IMR-90 (cell line): ENCODE measurements around the gene GSG1L. TPM values are rescaled to one million over a fixed set of nuclear protein-coding genes. Genes with fewer than 3 reads are reported as not detected.

Experiments
- ATAC-seq: fragments of 200-7000 bp; cut with Tn5 transposase; 2 replicates; pipeline ENCODE4 v1.9.1; 2020; ENCODE audit warnings: low read depth, mild to moderate bottlenecking, moderate library complexity
- BruUV-seq: library from RNA; stranded (reverse); fragments of 400-500 nt; replicated peaks from 2 replicates; lab custom pipeline; 2021; lab: Mats Ljungman, UMichigan
- CTCF ChIA-PET: fragments of 300-600 bp; formaldehyde crosslinking; extraction: SDS; loops from one replicate; lab custom pipeline; 2021; ENCODE audit warnings: antibody characterized with exemption; lab: Yijun Ruan, JAX
- POLR2A ChIA-PET: fragments of 300-600 bp; sonication (Branson Sonifier 250); formaldehyde crosslinking; loops from one replicate; lab custom pipeline; 2022; ENCODE audit warnings: antibody characterized with exemption; ENCODE audit not compliant: unreplicated experiment; lab: Charles Lee
- DNase-seq: peaks from one replicate; pipeline ENCODE4 v3.0.0; 2013
- H2AFZ ChIP-seq: replicated peaks from 2 replicates; pipeline ENCODE3; 2013; ENCODE audit warnings: low read length, mild to moderate bottlenecking; ENCODE audit not compliant: poor library complexity
- H2AK5ac ChIP-seq: 2 replicates; pipeline ENCODE4 v1.6.1; 2013; ENCODE audit warnings: low read depth, low read length, inconsistent platforms
- H2AK9ac ChIP-seq: replicated peaks from 2 replicates; pipeline ENCODE3; 2013; ENCODE audit warnings: mild to moderate bottlenecking, low read depth, low read length, moderate library complexity; ENCODE audit not compliant: poor library complexity
- H2BK120ac ChIP-seq: 2 replicates; pipeline ENCODE4 v1.6.1; 2013; ENCODE audit warnings: low read depth, low read length, inconsistent platforms
- H2BK15ac ChIP-seq: 3 replicates; pipeline ENCODE4 v1.6.1; 2013; ENCODE audit warnings: low read depth, low read length, inconsistent platforms
- H2BK20ac ChIP-seq: 2 replicates; pipeline ENCODE4 v1.6.1; 2013; ENCODE audit warnings: low read depth, mild to moderate bottlenecking, inconsistent platforms, low read length, moderate library complexity
- H2BK5ac ChIP-seq: 2 replicates; pipeline ENCODE4 v1.6.1; 2013; ENCODE audit warnings: mild to moderate bottlenecking, low read depth, low read length, inconsistent platforms; ENCODE audit not compliant: poor library complexity, severe bottlenecking
- H3K14ac ChIP-seq: replicated peaks from 2 replicates; pipeline ENCODE4 v1.6.1; 2013; ENCODE audit warnings: low read depth, low read length, inconsistent platforms
- H3K18ac ChIP-seq: 2 replicates; pipeline ENCODE4 v1.6.1; 2013; ENCODE audit warnings: low read depth, low read length, control low read depth
- H3K23ac ChIP-seq: 2 replicates; pipeline ENCODE4 v1.6.1; 2013; ENCODE audit warnings: low read depth, low read length, inconsistent platforms
- H3K27ac ChIP-seq: 2 replicates; pipeline ENCODE4 v1.5.1; 2013; ENCODE audit warnings: mild to moderate bottlenecking, control low read depth, low read length; ENCODE audit not compliant: insufficient read depth
- H3K27me3 ChIP-seq: 2 replicates; pipeline ENCODE4 v1.6.1; 2013; ENCODE audit warnings: low read length; ENCODE audit not compliant: control insufficient read depth, insufficient read depth
- H3K36me3 ChIP-seq: 2 replicates; pipeline ENCODE4 v1.6.1; 2013; ENCODE audit warnings: low read length, mixed read lengths; ENCODE audit not compliant: control insufficient read depth, insufficient read depth
- H3K4ac ChIP-seq: 2 replicates; pipeline ENCODE4 v1.6.1; 2013; ENCODE audit warnings: low read depth, low read length, inconsistent platforms
- H3K4me1 ChIP-seq: 2 replicates; pipeline ENCODE4 v1.6.1; 2013; ENCODE audit warnings: low read length, mixed read lengths; ENCODE audit not compliant: control insufficient read depth, insufficient read depth
- H3K4me2 ChIP-seq: 2 replicates; pipeline ENCODE4 v1.6.1; 2013; ENCODE audit warnings: low read depth, mild to moderate bottlenecking, control low read depth, low read length, moderate library complexity
- H3K4me3 ChIP-seq: 2 replicates; pipeline ENCODE4 v1.5.1; 2013; ENCODE audit warnings: low read depth, mild to moderate bottlenecking, control low read depth, low read length, moderate library complexity; ENCODE audit not compliant: insufficient read depth
- H3K56ac ChIP-seq: 2 replicates; pipeline ENCODE4 v1.6.1; 2013; ENCODE audit warnings: low read length, inconsistent platforms; ENCODE audit not compliant: insufficient read depth; ENCODE audit errors: extremely low read depth
- H3K79me1 ChIP-seq, 2 experiments: 2 replicates each; pipeline ENCODE4 v1.6.1; 2013; ENCODE audit warnings: low read length in 2 of 2, inconsistent platforms in 1 of 2, low read depth in 1 of 2
- H3K9ac ChIP-seq: 2 replicates; pipeline ENCODE4 v1.6.1; 2013; ENCODE audit warnings: low read depth, low read length, control low read depth
- H3K9me1 ChIP-seq: 2 replicates; pipeline ENCODE4 v1.6.1; 2013; ENCODE audit warnings: low read length, inconsistent platforms; ENCODE audit not compliant: insufficient read depth
- H3K9me3 ChIP-seq: 2 replicates; pipeline ENCODE4 v1.6.1; 2013; ENCODE audit warnings: low read length; ENCODE audit not compliant: control insufficient read depth, insufficient read depth
- H4K20me1 ChIP-seq: 2 replicates; pipeline ENCODE4 v1.6.1; 2013; ENCODE audit warnings: low read length, inconsistent platforms; ENCODE audit not compliant: insufficient read depth
- H4K5ac ChIP-seq: 2 replicates; pipeline ENCODE4 v1.6.1; 2013; ENCODE audit warnings: mild to moderate bottlenecking, low read depth, low read length, control low read depth
- H4K8ac ChIP-seq, 2 experiments: 2 replicates each; pipeline ENCODE4 v1.6.1; 2013; ENCODE audit warnings: low read depth in 2 of 2, low read length in 2 of 2, control low read depth in 1 of 2, inconsistent platforms in 1 of 2
- H4K91ac ChIP-seq: 2 replicates; pipeline ENCODE4 v1.6.1; 2013; ENCODE audit warnings: low read depth, low read length, inconsistent platforms; ENCODE audit not compliant: insufficient read depth
- BHLHE40 ChIP-seq: fragments of 150-350 bp; IDR thresholded peaks from 2 replicates; pipeline ENCODE4 v1.6.1; 2016; ENCODE audit warnings: mild to moderate bottlenecking, low read depth, low read length
- CEBPB ChIP-seq: IDR thresholded peaks from 2 replicates; pipeline ENCODE4 v1.6.1; 2012; ENCODE audit warnings: low read depth, low read length, improper control_type of control experiment
- CHD1 ChIP-seq: IDR thresholded peaks from 2 replicates; pipeline ENCODE4 v1.6.1; 2012; ENCODE audit warnings: low read depth, low read length, improper control_type of control experiment
- CTCF ChIP-seq: conservative IDR thresholded peaks from 2 replicates; pipeline ENCODE4 v1.5.1; 2012; ENCODE audit warnings: mild to moderate bottlenecking, low read depth, low read length, improper control_type of control experiment
- ELK1 ChIP-seq: fragments of 150-350 bp; IDR thresholded peaks from 2 replicates; pipeline ENCODE4 v1.6.1; 2016; ENCODE audit warnings: low read depth, mild to moderate bottlenecking, low read length, moderate library complexity, borderline replicate concordance
- FOS ChIP-seq: fragments of 150-350 bp; IDR thresholded peaks from 2 replicates; pipeline ENCODE4 v1.6.1; 2016; ENCODE audit warnings: low read depth, low read length
- MAFK ChIP-seq: IDR thresholded peaks from 2 replicates; pipeline ENCODE4 v1.6.1; 2012; ENCODE audit warnings: low read depth, low read length, improper control_type of control experiment
- MAZ ChIP-seq: IDR thresholded peaks from 2 replicates; pipeline ENCODE4 v1.6.1; 2012; ENCODE audit warnings: low read depth, mild to moderate bottlenecking, low read length, improper control_type of control experiment, moderate library complexity, borderline replicate concordance
- MXI1 ChIP-seq: IDR thresholded peaks from 2 replicates; pipeline ENCODE4 v1.6.1; 2012; ENCODE audit warnings: low read depth, mild to moderate bottlenecking, low read length, moderate library complexity, borderline replicate concordance
- NFE2L2 ChIP-seq: fragments of 150-350 bp; IDR thresholded peaks from 2 replicates; pipeline ENCODE4 v1.6.1; 2016; ENCODE audit warnings: low read depth, mild to moderate bottlenecking, low read length
- POLR2A ChIP-seq: IDR thresholded peaks from 2 replicates; pipeline ENCODE4 v1.6.1; 2012; ENCODE audit warnings: mild to moderate bottlenecking, low read depth, low read length
- RAD21 ChIP-seq: IDR thresholded peaks from 2 replicates; pipeline ENCODE4 v1.6.1; 2012; ENCODE audit warnings: low read length, improper control_type of control experiment
- RCOR1 ChIP-seq: IDR thresholded peaks from 2 replicates; pipeline ENCODE4 v1.6.1; 2012; ENCODE audit warnings: mild to moderate bottlenecking, low read length, improper control_type of control experiment; ENCODE audit not compliant: insufficient replicate concordance
- RFX5 ChIP-seq: IDR thresholded peaks from 2 replicates; pipeline ENCODE4 v1.8.0; 2012; ENCODE audit warnings: low read depth, mild to moderate bottlenecking, low read length, moderate library complexity
- SMC3 ChIP-seq: fragments of 150-350 bp; IDR thresholded peaks from 2 replicates; pipeline ENCODE4 v1.6.1; 2016; ENCODE audit warnings: low read depth, mild to moderate bottlenecking, antibody characterized with exemption, low read length, moderate library complexity
- USF2 ChIP-seq: fragments of 150-350 bp; IDR thresholded peaks from 2 replicates; pipeline ENCODE4 v1.6.1; 2017; ENCODE audit warnings: mild to moderate bottlenecking, antibody characterized with exemption, low read length, low read depth
- WGBS, 2 experiments: methylation state at CpG; one replicate each; pipeline versions ENCODE4 v1.1.5 to v1.1.7; 2013; ENCODE audit warnings: missing lambda C conversion rate in 2 of 2; ENCODE audit not compliant: insufficient read length in 1 of 2; ENCODE audit errors: extremely low coverage in 2 of 2; 5-methylcytosine and 5-hydroxymethylcytosine counted together
- dilution Hi-C: fragments of 300-500 bp; cut with HindIII; formaldehyde crosslinking; loops from one replicate; pipeline ENCODE4 v1.14.3; 2018; ENCODE audit warnings: low sequenced_read_pairs; ENCODE audit not compliant: unreplicated experiment
- in situ Hi-C: fragments of 300-500 bp; cut with MboI; formaldehyde crosslinking; loops from 3 replicates; pipeline ENCODE4 v1.14.3; 2019; ENCODE audit warnings: low sequenced_read_pairs, inconsistent platforms, mixed read lengths
- intact Hi-C: fragments of 100-400 bp; cut with micrococcal nuclease; formaldehyde crosslinking; loops from 2 replicates; pipeline ENCODE4 v1.10.0; 2022
- polyA plus RNA-seq, 3 experiments: library from polyadenylated mRNA; depleted of rRNA; stranded (reverse); fragments of >200 nt; gene quantifications; 2 replicates each; pipeline ENCODE4 v1.2.3, GENCODE V29; 2012; ENCODE audit warnings: low replicate concordance in 1 of 3
- total RNA-seq: library from RNA; depleted of rRNA; stranded (reverse); fragments of >200 nt; gene quantifications from 2 replicates; pipeline ENCODE4 v1.2.3, GENCODE V29; 2012

Gene GSG1L
- total and polyA plus RNA-seq, 2 of the 4 experiments (the other 2 are of a cell fraction): not detected

GRCh38 chr16:28082624-28083023, 19.1 kb upstream of the GSG1L start:
- no peak overlapping the region for H3K4me2 ChIP-seq
- no peak overlapping the region for H3K18ac ChIP-seq
- WGBS, 2 experiments: 86% methylated on average over 7 of the region's 13 CpGs; no CpG with 5 or more reads in 1 of the 2 experiments
- no peak overlapping the region for H2AK5ac ChIP-seq
- DNase-seq (no peak), ATAC-seq (no peak)
- H3K36me3 ChIP-seq: no peaks in the 10 kb centered on the region
- no peak overlapping the region for H3K27ac ChIP-seq
- no peak overlapping the region for H3K9ac ChIP-seq
- CTCF ChIA-PET: no interaction called here
- no peak overlapping the region for H2BK5ac ChIP-seq
- no peaks in the 10 kb centered on the region for H3K4me1 ChIP-seq
- H2BK120ac ChIP-seq: no peak overlapping the region
- no peak overlapping the region for H3K56ac ChIP-seq
- no peaks in the 10 kb centered on the region for H3K9me3 ChIP-seq
- H3K27me3 ChIP-seq: peaks cover 4% of the 10 kb centered on the region; the same call in 1 of the 2 replicates
- dilution Hi-C loops: no loop called here
- no peak overlapping the region for H3K14ac ChIP-seq
- H4K5ac ChIP-seq: no peak overlapping the region
- no peaks in the 10 kb centered on the region for H3K79me1 ChIP-seq
- intact Hi-C loops: no loop called here
- in situ Hi-C loops: no loop called here
- no peak overlapping the region for H2BK15ac ChIP-seq
- BruUV-seq: no TSS peak
- no peak overlapping the region for H2BK20ac ChIP-seq
- no peak overlapping the region for H2AK9ac ChIP-seq
- no peak overlapping the region for H3K4me3 ChIP-seq
- no peak overlapping the region for H4K8ac ChIP-seq
- POLR2A ChIA-PET: interaction anchor here (0.6 kb wide), 1 partner anchor 127 kb away, joined by 10 read pairs; no protein-coding TSS in a partner anchor
- no peaks in the 10 kb centered on the region; the same call in 1 of the 2 replicates for H4K20me1 ChIP-seq
- no peaks in the 10 kb centered on the region for H3K9me1 ChIP-seq
- H4K91ac ChIP-seq: no peak overlapping the region
- H3K23ac ChIP-seq: no peak overlapping the region
- no peak overlapping the region for H2AFZ ChIP-seq
- TF ChIP-seq MAZ: no peak
- TF ChIP-seq MAFK: no peak
- TF ChIP-seq RAD21: no peak
- TF ChIP-seq NFE2L2: no peak
- no peak for TF ChIP-seq CHD1
- no peak for TF ChIP-seq RCOR1
- TF ChIP-seq FOS: no peak
- TF ChIP-seq ELK1: no peak
- no peak for TF ChIP-seq MXI1
- TF ChIP-seq POLR2A: no peak
- no peak for TF ChIP-seq BHLHE40
- TF ChIP-seq SMC3: no peak
- no peak for TF ChIP-seq CEBPB
- no peak for TF ChIP-seq USF2
- no peak for TF ChIP-seq CTCF
- TF ChIP-seq RFX5: no peak
- H3K4ac ChIP-seq: no peak overlapping the region
